Measurements from ENCODE around the gene PDCL3. TPM values are rescaled to one million over a fixed set of nuclear protein-coding genes. Genes with fewer than 3 reads are reported as not detected.

PDCL3 gene
- total and polyA plus RNA-seq, 2 donors from 2014 or later: 20.1 to 29.8 TPM

- H3K27me3 ChIP-seq (ENCODE audit: control insufficient read depth, insufficient read depth, low read length): no peaks in the 10 kb centered on the region
- no peak for DNase-seq
- no peak overlapping the region for H3K27ac ChIP-seq (ENCODE audit: low read depth in 2 of 2, low read length in 2 of 2)
- no peaks in the 10 kb centered on the region for H3K4me1 ChIP-seq (ENCODE audit: control insufficient read depth in 2 of 3, insufficient read depth in 2 of 3, low read depth in 1 of 3, low read length in 3 of 3)
- no peak for FAIRE-seq
- H3K9ac ChIP-seq (ENCODE audit: low read length in 3 of 3): no peak overlapping the region
- intact Hi-C loops (cut with DNase I): no loop called here
- H3K4me3 ChIP-seq (ENCODE audit: low read length in 3 of 3): no peak overlapping the region
- TF ChIP-seq, protein P1, sequence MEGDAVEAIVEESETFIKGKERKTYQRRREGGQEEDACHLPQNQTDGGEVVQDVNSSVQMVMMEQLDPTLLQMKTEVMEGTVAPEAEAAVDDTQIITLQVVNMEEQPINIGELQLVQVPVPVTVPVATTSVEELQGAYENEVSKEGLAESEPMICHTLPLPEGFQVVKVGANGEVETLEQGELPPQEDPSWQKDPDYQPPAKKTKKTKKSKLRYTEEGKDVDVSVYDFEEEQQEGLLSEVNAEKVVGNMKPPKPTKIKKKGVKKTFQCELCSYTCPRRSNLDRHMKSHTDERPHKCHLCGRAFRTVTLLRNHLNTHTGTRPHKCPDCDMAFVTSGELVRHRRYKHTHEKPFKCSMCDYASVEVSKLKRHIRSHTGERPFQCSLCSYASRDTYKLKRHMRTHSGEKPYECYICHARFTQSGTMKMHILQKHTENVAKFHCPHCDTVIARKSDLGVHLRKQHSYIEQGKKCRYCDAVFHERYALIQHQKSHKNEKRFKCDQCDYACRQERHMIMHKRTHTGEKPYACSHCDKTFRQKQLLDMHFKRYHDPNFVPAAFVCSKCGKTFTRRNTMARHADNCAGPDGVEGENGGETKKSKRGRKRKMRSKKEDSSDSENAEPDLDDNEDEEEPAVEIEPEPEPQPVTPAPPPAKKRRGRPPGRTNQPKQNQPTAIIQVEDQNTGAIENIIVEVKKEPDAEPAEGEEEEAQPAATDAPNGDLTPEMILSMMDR (IDR thresholded peaks at IDR 0.05; ENCODE audit: borderline replicate concordance, extremely low read depth, insufficient read depth): no peak
- H3K36me3 ChIP-seq (ENCODE audit: control insufficient read depth in 2 of 3, insufficient read depth in 3 of 3, low read length in 3 of 3): no peaks in the 10 kb centered on the region
- H3K9me3 ChIP-seq (ENCODE audit: control insufficient read depth in 2 of 3, insufficient read depth in 1 of 3, low read length in 3 of 3): peaks cover 0 to 2% (median 0%) of the 10 kb centered on the region in 3 donors
Measured at GRCh38 chr2:100624536-100624935, 61.7 kb downstream of the PDCL3 start.

GRCh38 chr2:100625717-100626116 lies 62.9 kb downstream of the PDCL3 start:
- TF ChIP-seq, protein P1 (IDR thresholded peaks at IDR 0.05; ENCODE audit: borderline replicate concordance, extremely low read depth, insufficient read depth): no peak
- H3K9ac ChIP-seq (ENCODE audit: low read length in 3 of 3): no peak overlapping the region
- H3K9me3 ChIP-seq (ENCODE audit: control insufficient read depth in 2 of 3, insufficient read depth in 1 of 3, low read length in 3 of 3): peaks cover 0 to 2% (median 0%) of the 10 kb centered on the region in 3 donors
- FAIRE-seq (no peak), DNase-seq (no peak)
- intact Hi-C loops (cut with DNase I): no loop called here
- H3K4me1 ChIP-seq (ENCODE audit: control insufficient read depth in 2 of 3, insufficient read depth in 2 of 3, low read depth in 1 of 3, low read length in 3 of 3): no peaks in the 10 kb centered on the region
- no peak overlapping the region for H3K4me3 ChIP-seq (ENCODE audit: low read length in 3 of 3)
- H3K27ac ChIP-seq (ENCODE audit: low read depth in 2 of 2, low read length in 2 of 2): no peak overlapping the region
- H3K36me3 ChIP-seq (ENCODE audit: control insufficient read depth in 2 of 3, insufficient read depth in 3 of 3, low read length in 3 of 3): no peaks in the 10 kb centered on the region
- no peaks in the 10 kb centered on the region for H3K27me3 ChIP-seq (ENCODE audit: control insufficient read depth, insufficient read depth, low read length)

Other genes with a start within 250 kb of the PDCL3 start
- 6.3 TPM for gene LONRF2, start 240.5 kb upstream of the PDCL3 start, total RNA-seq
- gene LONRF2, start 240.5 kb upstream of the PDCL3 start, polyA plus RNA-seq (ENCODE audit: insufficient read depth, low read depth, low replicate concordance): 1.1 TPM
- gene CHST10, start 145.3 kb upstream of the PDCL3 start, total RNA-seq: 7.1 TPM
- 6.2 TPM for gene CHST10, start 145.3 kb upstream of the PDCL3 start, polyA plus RNA-seq (ENCODE audit: insufficient read depth, low read depth, low replicate concordance)
- gene NMS, start 92.5 kb upstream of the PDCL3 start, total RNA-seq: not detected
- gene NMS, start 92.5 kb upstream of the PDCL3 start, polyA plus RNA-seq (ENCODE audit: insufficient read depth, low read depth, low replicate concordance): not detected